ENCODE measurements around the gene RRAS2. TPM values are rescaled to one million over a fixed set of nuclear protein-coding genes. Genes with fewer than 3 reads are reported as not detected.

Gene RRAS2
- total RNA-seq, 1 experiment from 2014 or later: 158 TPM

DNA sequence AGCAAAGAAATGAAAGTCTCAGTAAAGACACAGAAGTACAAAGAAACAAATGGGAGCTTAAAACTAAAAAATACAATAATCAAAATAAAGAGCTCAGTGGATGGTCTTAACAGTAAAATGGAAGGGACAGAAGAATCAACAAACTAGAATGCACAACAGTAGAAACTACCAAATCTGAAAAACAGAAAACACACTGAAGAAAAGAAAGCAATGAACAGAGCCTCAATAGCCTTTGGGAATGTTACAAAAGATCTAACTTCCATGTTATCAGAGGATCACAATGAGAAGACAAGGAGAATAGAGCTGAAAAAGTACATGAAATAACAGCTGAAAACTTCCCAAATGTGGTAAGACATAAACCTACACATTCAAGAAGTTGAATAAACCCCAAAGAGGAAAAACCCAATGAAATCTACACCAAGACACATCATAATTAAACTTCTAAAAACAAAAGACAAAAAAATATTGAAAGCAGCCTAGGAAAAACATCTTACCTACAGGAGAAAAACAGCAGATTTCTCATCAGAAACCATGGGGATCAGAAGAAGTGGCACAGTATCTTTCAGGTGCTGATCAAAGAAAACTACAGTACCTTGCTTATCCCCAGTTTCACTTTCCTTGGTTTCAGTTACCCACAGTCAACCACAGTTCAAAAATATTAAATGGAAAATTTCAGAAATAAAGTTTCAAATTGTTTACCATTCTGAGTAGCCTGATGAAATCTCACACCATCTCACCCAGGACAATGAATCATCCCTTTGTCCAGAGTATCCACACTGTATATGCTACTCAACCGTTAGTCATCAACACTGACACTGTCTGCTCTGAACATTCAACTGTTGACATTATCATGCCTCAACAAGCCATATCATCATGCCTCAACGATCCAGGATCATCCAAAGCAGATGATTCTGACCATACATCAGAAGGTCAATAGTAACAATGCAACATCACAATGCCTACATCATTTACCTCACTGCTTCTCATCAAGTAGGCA, 22.2 kb downstream of the RRAS2 start:
- Mint-ChIP-seq H3K4me3 (no peak overlapping the region; a peak in 1 of 5 replicates), H3K36me3 (ENCODE audit: insufficient read depth in 1 of 3, low read depth in 3 of 3) (peaks cover 7 to 19% (median 14%) of the 10 kb centered on the region in 3 experiments)

More for the DNA sequence above, 22.2 kb downstream of the RRAS2 start:
- Histone ChIP-seq H3K23ac (ENCODE audit: insufficient read length, low read depth, low read length) (no peak overlapping the region), H3K27ac (ENCODE audit: insufficient read length, low read depth, low read length) (peak overlapping the region; percentile 11), H3T11ph (ENCODE audit: low read length) (no peak overlapping the region), H4K8ac (replicated peaks; ENCODE audit: insufficient read length, low read depth, low read length) (no peak overlapping the region), H3K4ac (ENCODE audit: low read depth, low read length) (no peak overlapping the region), H3K9me3 (ENCODE audit: control insufficient read depth, low read depth, low read length) (no peaks in the 10 kb centered on the region), H2BK15ac (ENCODE audit: low read depth, low read length) (no peak overlapping the region), H4K20me1 (ENCODE audit: control insufficient read depth, insufficient read depth, insufficient read length) (no peaks in the 10 kb centered on the region), H2BK12ac (ENCODE audit: insufficient read length, low read depth, low read length) (no peak overlapping the region), H3K23me2 (ENCODE audit: insufficient read length, low read depth, low read length, poor library complexity, severe bottlenecking) (no peaks in the 10 kb centered on the region), H3K14ac (ENCODE audit: insufficient read depth, low read length) (no peak overlapping the region), H3K27me3 (ENCODE audit: insufficient read depth, low read length) (no peaks in the 10 kb centered on the region), H2AFZ (ENCODE audit: low read length) (no peak overlapping the region), H3K4me1 (ENCODE audit: insufficient read depth, low read length) (peaks cover 18% of the 10 kb centered on the region; the same call in 1 of the 2 replicates), H2BK20ac (ENCODE audit: low read depth, low read length, poor library complexity, severe bottlenecking) (no peak overlapping the region), H2BK5ac (ENCODE audit: insufficient read length, low read length) (no peak overlapping the region), H3K79me2 (ENCODE audit: insufficient read depth, low read length) (peaks cover 62% of the 10 kb centered on the region), H4K5ac (ENCODE audit: insufficient read length, low read depth, low read length) (no peak overlapping the region), H3K4me2 (ENCODE audit: insufficient read depth, insufficient read length, low read length) (no peak overlapping the region), H3K79me1 (ENCODE audit: insufficient read depth, low read depth, low read length, poor library complexity, severe bottlenecking) (no peaks in the 10 kb centered on the region), H3K18ac (ENCODE audit: insufficient read length, low read depth, low read length) (peak overlapping the region; percentile 22), H2BK120ac (ENCODE audit: low read depth, low read length, poor library complexity, severe bottlenecking) (no peak overlapping the region), H4K91ac (ENCODE audit: insufficient read length, low read depth, low read length) (no peak overlapping the region), H3K56ac (ENCODE audit: insufficient read length, low read depth, low read length) (no peak overlapping the region), H3K9ac (ENCODE audit: extremely low read depth, insufficient read length, low read length) (no peak overlapping the region), H2AK5ac (ENCODE audit: insufficient read length, low read length) (no peak overlapping the region)
- Mint-ChIP-seq H3K27ac (peak overlapping the region; percentile 7 to 86 (median 75); a peak in 5 of 7 replicates), H3K4me1 (peaks cover 63 to 67% of the 10 kb centered on the region in 2 experiments), H3K27me3 (ENCODE audit: low read depth) (no peaks in the 10 kb centered on the region), H3K9me3 (peaks cover 8 to 16% of the 10 kb centered on the region in 2 experiments)
- no peak for DNase-seq
- no CpG with 5 or more reads among the region's 2 CpGs for WGBS (ENCODE audit: extremely low coverage, insufficient read length, low lambda C conversion rate)
- TF ChIP-seq CTCF (conservative IDR thresholded peaks at IDR 0.05): no peak

Measured in H9 (cell line).